ENCODE measurements around the gene ZC3H4.

Gene ZC3H4

DNA sequence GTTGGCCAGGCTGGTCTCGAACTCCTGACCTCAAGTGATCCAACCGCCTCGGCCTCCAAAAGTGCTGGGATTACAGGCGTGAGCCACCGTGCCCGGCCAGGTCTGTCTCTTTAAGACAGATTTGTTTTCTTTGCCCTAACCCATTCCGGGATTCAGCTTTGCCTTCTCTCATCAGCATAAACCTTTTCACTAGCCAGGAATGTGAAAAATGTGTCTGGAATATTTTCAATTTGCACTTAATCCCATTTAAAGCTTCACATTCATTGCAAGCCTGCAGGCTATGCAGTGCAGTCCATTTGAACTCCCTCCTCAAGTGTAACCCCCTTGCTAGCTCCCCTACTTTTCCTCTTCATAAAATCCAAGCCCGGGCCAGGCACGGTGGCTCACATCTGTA is 64.3 kb downstream of the ZC3H4 start:
- H3K4me3 ChIP-seq (ENCODE audit: low read depth, low read length) = no peak overlapping the region
- no peak for TF ChIP-seq CTCF (IDR thresholded peaks at IDR 0.05; ENCODE audit: borderline replicate concordance, insufficient read depth, low read depth, low read length)

DNA sequence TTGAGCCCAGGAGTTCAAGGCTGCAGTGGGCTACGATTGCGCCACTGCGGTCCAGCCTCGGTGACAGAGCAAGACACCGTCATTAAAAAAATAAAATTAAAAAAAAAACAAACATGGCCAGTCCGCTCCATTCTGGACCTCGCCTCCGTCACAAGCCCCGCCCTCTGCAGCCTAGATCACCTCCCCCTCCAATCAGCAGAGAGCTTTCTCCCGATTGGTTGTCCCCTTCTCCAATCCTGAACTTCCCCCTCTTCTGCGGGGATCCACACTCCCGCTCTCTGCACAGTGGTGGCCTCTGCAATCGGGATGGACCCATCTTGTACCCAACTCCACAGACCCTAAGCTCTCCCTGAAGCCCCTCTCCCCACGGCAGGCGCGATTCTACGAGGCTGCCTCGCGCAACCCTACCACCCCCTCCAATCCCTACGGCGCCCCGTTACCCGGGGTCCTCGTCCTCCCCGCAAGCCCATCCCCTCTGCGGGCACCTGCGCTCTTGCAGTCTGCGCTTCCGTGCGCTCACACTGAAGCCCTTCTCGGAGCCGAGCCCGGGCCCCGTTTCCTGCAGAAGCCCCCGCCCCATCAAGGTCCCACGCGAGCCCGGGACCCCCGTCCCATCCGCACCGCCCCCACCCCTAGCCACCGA is 65.7 kb downstream of the ZC3H4 start:
- H3K4me3 ChIP-seq (ENCODE audit: low read depth, low read length) = peak overlapping the region; percentile 91
- TF ChIP-seq CTCF (IDR thresholded peaks at IDR 0.05; ENCODE audit: borderline replicate concordance, insufficient read depth, low read depth, low read length) = no peak

GRCh38 chr19:47047272-47047762 is 66.3 kb downstream of the ZC3H4 start:
- no peak for TF ChIP-seq CTCF (IDR thresholded peaks at IDR 0.05; ENCODE audit: borderline replicate concordance, insufficient read depth, low read depth, low read length)

DNA sequence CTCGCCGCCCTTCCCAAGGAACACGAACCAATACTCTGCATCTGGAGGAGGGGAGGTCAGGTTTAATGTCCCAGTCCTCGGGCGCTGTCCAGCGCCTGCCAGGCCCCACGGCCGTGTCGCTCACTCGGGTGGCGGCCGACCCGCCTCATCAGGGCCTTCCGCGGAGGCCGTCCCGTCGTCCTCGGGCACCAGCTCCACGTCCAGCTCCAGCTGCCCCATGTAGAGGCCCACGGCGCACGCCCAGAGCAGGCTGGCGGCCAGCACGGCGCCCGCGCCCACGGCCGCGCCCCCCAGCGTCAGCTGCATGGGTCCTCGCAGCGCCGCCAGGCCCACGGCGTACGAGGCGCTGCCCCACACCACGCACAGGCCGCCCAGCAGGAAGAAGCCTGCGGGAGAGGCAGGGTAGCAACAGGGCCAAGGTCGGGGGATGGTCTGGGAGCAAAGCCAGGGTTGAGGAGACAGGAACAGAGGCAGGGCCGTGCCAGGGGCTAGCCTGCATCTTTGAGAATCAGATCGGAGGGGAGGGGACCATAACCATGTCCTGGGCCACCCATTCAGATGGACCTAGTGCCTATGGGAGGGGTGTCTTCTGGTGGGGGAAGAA is 67.6 kb downstream of the ZC3H4 start:
- no peak for TF ChIP-seq CTCF (IDR thresholded peaks at IDR 0.05; ENCODE audit: borderline replicate concordance, insufficient read depth, low read depth, low read length)
- H3K4me3 ChIP-seq (ENCODE audit: low read depth, low read length) = no peak overlapping the region

More at GRCh38 chr19:47047272-47047762, 66.3 kb downstream of the ZC3H4 start:
- peak overlapping the region; percentile 23 for H3K4me3 ChIP-seq (ENCODE audit: low read depth, low read length)

GRCh38 chr19:47044946-47045866 is 68.4 kb downstream of the ZC3H4 start:
- TF ChIP-seq CTCF (IDR thresholded peaks at IDR 0.05; ENCODE audit: borderline replicate concordance, insufficient read depth, low read depth, low read length) = no peak
- no peak overlapping the region for H3K4me3 ChIP-seq (ENCODE audit: low read depth, low read length)

DNA sequence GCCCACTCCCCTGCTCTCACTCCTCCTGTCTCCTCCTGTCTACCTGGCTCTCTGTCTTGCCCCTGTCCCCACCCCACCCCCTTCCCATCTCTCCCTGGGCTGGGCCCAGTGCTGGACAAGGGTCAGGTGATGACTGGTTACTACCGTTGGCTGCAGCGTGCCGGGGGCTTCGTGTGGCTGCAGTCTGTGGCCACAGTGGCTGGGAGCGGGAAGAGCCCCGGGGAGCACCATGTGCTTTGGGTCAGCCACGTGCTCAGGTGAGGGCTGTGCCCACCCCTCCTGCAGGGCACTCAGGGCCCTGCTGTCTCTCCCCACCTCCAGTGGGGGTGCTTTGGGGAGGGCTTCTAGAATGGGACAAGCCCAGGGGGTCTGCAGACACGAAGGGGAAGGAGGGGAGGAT is 72.7 kb downstream of the ZC3H4 start:
- H3K4me3 ChIP-seq (ENCODE audit: low read depth, low read length) = no peak overlapping the region
- TF ChIP-seq CTCF (IDR thresholded peaks at IDR 0.05; ENCODE audit: borderline replicate concordance, insufficient read depth, low read depth, low read length) = no peak

Data from GM12875 (cell line).